Measurements from ENCODE around the gene TUBB2B.
"Not testable (repeated sequence)": the region's sequence is repeated elsewhere in the genome, so short reads cannot be mapped to it uniquely, and the experiment has no call there.

The TUBB2B gene

DNA sequence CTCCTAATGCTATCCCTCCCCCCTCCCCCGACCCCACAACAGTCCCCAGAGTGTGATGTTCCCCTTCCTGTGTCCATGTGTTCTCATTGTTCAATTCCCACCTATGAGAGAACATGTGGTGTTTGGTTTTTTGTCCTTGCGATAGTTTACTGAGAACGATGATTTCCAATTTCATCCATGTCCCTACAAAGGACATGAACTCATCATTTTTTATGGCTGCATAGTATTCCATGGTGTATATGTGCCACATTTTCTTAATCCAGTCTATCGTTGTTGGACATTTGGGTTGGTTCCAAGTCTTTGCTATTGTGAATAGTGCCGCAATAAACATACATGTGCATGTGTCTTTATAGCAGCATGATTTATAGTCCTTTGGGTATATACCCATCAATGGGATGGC is 29.7 kb downstream of the TUBB2B start:
- DNase-seq; in situ Hi-C loops (cut with MboI; ENCODE audit: low pct_unique_long_range_greater_than_20kb, low sequenced_read_pairs): not testable (repeated sequence)

DNA sequence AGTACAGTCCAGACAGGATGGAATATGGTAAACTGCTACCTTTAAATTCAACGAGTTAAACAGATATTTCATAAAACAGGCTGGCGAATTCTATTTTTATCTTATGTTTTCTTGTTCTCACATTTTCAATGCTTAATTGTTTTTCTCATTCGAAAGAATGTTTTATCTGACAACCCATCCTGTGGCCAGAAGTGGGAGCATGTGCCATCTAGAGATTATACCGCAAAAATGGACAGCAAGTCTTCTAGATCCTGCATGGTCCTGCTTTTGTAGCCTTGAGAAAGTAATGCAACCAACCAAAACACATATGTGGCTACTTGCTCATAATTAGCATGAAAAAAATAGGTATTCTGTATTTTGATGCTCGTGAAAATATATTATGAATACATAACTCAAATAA is 30.7 kb downstream of the TUBB2B start:
- in situ Hi-C loops (cut with MboI; ENCODE audit: low pct_unique_long_range_greater_than_20kb, low sequenced_read_pairs): no loop called here
- DNase-seq: no peak

DNA sequence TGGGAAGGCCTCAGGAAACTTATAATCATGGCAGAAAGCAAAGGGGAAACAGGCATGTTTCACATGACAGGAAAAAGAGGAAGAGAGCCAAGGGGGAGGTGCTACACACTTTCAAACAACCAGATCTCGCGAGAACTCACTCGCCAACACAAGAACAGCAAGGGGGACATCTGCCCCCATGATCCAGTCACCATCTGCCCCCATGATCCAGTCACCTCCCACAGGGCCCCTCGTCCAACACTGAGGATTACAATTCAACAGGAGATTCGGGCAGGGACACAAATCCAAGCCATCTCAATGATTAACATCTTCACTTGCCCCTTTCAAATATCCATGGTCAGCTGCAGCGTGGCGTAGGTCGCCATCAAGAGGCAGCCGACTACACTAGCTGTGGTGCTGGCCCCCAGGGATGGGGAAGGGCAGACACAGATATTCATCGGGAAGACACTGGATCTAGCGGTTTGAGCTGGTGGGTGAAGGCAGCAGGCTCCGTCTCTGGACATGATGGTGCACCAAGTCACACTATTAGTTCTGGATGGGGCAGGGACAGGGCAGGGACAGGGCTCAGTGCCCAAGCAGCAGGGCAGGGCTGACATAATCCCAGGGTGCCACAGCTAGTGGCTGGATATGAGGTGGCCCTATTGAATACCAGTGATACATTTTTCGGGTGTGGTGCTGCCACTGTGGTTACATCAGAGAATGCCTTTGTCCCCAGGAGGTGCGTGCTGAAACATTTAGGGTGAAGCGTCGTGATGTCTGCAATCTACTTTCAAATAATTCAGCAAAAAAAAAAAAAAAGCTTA is 31.6 kb downstream of the TUBB2B start:
- DNase-seq: peak; percentile 54
- in situ Hi-C loops (cut with MboI; ENCODE audit: low pct_unique_long_range_greater_than_20kb, low sequenced_read_pairs): no loop called here

DNA sequence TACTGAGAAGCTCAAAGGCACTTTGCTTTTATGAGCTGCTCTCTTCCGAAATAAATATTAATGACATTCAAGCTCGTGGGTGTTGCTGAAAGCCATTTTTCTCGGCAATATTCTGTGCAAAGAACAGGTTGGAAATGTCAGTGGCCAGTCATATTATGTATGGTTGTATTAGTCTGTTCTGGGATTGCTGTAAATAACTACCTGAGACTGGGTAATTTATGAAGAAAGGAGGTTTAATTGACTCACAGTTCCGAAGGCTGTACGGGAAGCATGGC is 32.1 kb downstream of the TUBB2B start:
- no peak for DNase-seq
- in situ Hi-C loops (cut with MboI; ENCODE audit: low pct_unique_long_range_greater_than_20kb, low sequenced_read_pairs): no loop called here

DNA sequence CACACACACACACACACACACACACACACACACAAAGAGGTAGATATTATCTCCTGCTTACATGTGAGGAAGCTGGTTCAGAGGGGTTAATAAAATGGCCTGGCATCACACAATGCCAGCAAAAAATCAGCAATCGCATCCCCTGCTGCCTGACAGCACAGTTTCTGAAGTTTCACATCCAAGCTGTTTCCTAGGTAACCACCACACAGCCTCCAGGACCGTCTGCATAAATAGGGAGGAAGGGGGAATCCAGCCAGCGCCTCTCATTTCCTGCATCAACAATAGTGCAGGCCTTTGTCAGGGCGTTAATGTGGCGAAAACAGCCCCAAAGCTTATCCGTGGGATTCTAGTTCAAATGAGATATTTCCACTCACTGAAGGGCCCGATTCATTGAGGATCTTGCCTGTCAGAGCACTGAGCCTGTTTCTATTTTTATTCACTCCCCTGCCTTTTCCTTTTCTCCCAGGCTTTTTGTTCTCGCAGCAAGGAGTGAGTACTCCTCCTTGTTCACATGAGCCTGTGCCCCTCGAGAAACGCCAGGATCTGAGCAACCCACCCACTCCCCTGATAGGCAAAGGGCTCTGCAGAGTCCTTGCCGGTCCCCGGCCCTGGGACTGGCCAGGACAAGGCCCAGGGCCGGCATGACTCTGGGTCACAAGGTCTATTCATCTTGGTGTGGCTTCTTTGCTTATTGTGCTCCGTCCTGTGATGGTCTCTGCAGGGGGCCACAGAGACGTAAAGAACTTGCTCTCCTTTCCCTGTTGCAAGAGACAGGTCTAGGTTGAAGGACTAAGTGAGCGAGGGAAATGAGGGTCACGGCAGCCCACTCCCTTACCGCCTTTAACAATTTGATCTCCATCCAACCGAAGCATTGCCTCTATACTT is 32.7 kb downstream of the TUBB2B start:
- no peak for DNase-seq
- in situ Hi-C loops (cut with MboI; ENCODE audit: low pct_unique_long_range_greater_than_20kb, low sequenced_read_pairs): no loop called here

DNA sequence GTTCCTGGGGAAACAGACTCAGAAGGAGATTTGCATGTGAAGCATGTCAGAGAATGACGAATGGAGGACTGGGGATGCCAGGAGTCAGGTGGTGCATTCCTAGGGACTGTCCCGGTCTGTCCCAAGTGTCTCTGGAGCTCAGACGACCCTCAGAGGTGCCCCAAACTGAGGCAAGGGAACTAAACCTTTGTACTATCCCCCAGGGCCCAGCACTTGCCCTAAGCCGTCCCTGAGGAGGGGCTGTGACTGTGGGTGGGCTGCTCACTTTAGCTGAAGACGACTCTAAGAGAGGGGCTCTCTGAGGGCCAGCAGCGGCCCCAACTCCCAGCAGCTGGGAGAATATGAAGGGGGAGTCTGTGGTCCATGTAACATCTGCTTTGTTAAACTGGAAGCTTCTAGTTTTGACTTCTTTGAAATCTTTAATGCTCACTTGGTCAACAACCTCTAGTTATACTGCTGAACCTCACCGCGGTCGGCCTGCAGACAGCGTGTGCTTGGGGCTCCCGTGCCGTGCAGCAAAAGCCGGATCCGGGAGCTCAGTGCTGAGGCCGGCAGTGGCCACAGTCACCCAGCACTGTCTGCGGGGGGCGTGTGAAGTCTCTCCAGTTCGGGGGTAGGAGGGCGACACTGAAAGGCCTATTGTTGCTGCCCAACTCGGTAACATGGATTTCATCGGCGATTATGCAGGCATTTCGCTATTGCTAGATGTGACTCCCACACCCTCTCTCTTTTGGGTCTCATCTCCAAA is 34.2 kb downstream of the TUBB2B start:
- DNase-seq: no peak
- in situ Hi-C loops (cut with MboI; ENCODE audit: low pct_unique_long_range_greater_than_20kb, low sequenced_read_pairs): no loop called here

DNA sequence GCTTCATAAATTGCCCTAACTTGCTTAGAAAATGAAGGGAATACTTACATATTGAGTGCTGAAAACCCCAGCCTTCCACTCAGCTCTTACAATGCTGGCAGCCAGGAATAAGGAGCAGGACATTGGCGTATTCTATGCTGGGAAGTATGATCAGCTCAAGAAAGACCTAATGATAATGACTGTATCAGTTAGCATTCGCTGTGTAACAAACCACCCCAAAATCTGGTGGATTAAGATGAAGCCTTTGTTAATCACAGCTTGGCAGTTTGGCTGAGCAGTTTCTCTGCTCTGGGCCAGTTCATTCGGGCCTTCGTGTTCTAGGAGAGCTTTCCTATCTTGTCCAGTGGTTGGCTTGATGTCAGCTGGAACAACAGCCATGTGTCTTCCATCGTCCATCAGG is 36.7 kb downstream of the TUBB2B start:
- no peak for DNase-seq
- in situ Hi-C loops (cut with MboI; ENCODE audit: low pct_unique_long_range_greater_than_20kb, low sequenced_read_pairs): no loop called here

DNA sequence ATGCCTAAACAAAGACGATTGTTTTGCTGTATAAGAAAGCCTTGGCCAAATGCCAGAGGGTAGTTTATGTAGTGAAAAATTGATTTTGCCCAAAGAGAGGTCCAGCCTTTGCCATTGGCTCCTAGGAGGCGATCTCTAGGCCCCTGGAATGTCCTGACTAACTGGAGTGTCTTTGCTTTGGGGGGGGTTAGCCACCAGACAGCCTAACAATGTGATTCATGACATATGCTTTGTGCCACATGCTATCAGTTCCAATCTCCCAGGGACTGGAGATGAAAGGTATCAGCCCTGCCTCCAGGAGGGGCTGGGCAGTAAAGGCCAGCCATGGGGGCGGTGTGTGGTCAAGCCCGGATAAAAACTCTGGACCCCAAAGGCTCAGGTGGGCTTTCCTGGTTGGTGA is 37.4 kb downstream of the TUBB2B start:
- in situ Hi-C loops (cut with MboI; ENCODE audit: low pct_unique_long_range_greater_than_20kb, low sequenced_read_pairs): no loop called here
- no peak for DNase-seq

DNA sequence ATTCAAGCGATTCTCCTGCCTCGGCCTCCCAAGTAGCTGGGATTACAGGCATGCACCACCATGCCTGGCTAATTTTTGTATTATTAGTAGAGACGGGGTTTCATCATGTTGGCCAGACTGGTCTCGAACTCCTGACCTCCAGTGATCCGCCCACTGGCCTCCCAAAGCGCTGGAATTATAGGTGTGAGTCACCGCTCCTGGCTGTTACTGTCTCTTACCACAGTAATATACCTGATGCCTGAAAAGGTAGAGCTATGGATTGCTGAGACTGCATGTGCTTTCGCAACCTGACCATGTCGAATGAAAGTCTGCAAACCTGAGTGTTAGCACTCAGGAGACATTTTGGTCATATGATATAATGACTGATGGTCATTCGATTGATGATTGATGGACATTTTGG is 38.3 kb downstream of the TUBB2B start:
- in situ Hi-C loops (cut with MboI; ENCODE audit: low pct_unique_long_range_greater_than_20kb, low sequenced_read_pairs); DNase-seq: not testable (repeated sequence)

DNA sequence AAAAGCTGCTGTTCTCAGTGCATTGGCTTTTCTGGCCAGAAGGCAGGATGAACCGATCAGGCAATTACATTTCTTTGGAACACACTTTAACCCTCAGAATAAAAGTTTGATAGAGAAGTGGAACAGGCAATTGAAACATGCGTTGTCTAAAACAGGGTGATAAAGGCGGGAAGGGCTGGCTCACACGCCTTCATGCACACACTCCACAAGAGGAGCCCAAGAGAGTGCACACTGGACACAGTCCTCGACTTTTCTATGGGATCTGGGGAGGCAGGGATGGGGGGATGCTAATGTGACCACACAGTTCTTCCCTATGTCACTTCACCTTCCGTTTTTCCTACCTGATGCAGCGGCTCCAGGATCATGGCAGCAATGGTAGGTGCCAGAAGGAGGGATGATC is 39.2 kb downstream of the TUBB2B start:
- no peak for DNase-seq
- in situ Hi-C loops (cut with MboI; ENCODE audit: low pct_unique_long_range_greater_than_20kb, low sequenced_read_pairs): no loop called here

DNA sequence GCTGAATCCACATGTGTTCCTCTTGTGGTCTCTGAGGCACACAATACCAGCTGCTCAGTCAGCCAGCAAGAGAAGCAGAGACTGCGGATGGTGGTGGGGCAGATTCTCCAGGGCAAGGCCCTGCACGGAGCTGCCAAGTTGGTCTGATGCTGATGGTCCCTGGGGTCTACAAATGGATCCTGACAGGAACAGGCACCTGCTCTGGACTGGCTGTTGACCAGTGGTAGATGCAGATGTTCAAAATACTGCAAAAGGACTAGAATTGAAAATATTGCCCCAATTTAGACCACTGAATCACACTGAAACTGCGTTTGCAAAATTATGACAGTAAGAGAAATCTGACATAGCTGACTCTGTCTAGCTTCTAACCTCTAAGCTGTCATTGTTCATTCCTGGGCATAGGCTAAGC is 40.5 kb downstream of the TUBB2B start:
- in situ Hi-C loops (cut with MboI; ENCODE audit: low pct_unique_long_range_greater_than_20kb, low sequenced_read_pairs): no loop called here
- DNase-seq: no peak

DNA sequence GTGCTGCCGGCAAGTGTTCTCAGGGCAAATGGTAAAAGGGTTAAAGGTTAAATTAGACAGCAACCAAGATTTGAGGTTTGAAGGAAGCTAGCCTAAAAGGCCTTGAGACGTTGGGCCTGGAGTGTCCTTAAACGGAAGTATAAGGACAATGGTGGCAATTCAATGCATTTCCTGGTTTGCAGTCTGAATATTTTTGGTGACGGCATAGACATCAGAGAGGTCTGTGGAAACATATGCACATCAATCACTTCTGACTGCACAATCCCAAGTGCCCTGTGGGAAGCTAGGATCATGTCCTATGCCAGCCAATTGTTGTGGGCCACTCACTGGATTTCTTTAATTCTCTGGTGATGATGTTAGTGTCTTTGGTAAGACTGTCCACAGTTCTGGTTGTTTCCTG is 44.4 kb downstream of the TUBB2B start:
- in situ Hi-C loops (cut with MboI; ENCODE audit: low pct_unique_long_range_greater_than_20kb, low sequenced_read_pairs): no loop called here
- DNase-seq: no peak

DNA sequence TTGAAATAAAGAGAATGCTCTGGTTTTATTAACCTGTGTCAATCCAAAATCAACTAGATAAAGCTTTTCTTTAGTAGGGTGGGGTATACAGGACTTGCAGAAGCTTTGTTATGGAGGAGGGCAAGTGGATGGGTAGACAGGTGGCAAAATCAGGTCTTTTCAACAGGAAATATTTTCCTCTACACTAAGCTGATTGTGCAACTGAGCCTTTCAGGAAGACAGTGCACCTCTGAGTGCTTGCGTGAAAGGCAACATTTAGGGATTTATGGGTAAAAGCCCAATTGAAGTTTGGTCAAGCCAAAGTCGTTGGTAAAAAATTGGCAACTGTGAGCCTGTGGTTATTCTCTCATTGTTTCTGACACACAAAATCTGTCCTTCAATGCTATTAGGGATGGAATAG is 46.3 kb downstream of the TUBB2B start:
- DNase-seq: no peak
- in situ Hi-C loops (cut with MboI; ENCODE audit: low pct_unique_long_range_greater_than_20kb, low sequenced_read_pairs): no loop called here

DNA sequence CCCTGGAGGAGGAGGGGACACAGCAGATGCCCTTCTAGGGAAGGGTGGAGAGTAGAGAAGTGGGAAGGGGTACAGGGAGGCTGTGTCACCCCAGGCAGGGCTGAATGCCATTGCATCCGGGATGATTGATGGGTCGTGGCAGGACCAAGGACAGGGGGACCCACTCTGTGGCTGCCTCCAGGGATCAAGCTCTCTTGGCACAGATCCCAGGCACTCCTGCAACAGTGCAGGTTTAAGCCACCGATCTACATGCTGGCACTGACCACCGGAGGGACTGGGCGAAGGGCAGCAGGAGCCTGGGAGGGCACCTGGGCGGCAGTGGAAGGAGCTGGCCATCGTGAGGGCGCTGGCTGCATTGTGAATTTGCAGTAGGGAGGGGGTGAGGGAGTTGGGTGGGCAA is 47.5 kb downstream of the TUBB2B start:
- in situ Hi-C loops (cut with MboI; ENCODE audit: low pct_unique_long_range_greater_than_20kb, low sequenced_read_pairs); DNase-seq: not testable (repeated sequence)

DNA sequence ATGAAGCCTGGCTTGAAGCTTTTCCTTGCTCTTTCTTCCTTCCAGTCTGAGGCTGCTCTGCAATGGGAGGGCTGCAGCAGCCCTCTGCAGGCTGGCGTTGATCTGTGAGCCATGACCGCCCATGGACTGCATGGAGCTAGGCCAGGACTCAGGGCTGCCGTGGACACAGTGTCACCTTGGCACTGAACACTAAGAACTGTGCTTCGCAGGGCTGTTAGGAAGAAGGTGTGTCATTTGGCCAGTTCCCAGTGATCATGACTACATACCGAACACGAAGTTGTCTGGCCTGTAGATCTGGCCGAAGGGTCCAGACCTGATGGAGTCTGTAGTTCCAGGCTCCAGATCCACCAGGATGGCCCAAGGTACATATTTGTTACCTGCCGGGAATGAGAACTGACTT is 48.8 kb downstream of the TUBB2B start:
- DNase-seq; in situ Hi-C loops (cut with MboI; ENCODE audit: low pct_unique_long_range_greater_than_20kb, low sequenced_read_pairs): not testable (repeated sequence)

DNA sequence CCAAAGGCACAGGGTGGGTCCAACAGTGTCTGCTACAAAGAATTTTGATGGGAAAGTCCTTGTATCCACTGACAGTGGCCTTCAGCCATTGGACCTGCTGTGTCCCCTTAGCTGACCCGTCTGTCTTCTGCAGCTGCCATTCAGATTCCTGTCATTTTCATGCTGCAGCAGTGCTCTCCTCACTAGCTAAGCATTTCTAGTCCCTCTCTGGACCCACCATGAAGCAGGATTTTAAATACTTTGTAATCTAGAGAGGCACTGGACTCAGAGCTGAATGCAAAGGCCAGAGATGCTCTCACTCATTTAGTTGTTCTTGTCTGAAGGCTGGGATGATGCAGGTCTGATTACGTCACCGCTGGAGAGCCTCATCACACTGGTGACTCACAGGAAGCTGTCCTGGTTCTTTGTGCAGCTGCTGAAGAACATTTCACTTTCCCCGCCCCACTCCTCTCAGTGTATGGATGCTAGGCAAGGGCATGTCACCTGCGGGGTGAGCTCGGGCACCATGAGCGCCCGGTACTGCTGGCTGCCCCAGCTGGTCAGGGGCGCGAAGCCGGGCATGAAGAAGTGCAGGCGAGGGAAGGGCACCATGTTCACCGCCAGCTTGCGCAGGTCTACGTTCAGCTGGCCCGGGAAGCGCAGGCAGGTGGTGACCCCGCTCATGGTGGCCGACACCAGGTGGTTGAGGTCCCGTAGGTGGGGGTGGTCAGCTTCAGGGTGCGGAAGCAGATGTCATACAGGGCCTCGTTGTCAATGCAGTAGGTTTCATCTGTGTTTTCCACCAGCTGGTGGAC is 50.7 kb downstream of the TUBB2B start:
- in situ Hi-C loops (cut with MboI; ENCODE audit: low pct_unique_long_range_greater_than_20kb, low sequenced_read_pairs): no loop called here
- DNase-seq: peak; percentile 45

DNA sequence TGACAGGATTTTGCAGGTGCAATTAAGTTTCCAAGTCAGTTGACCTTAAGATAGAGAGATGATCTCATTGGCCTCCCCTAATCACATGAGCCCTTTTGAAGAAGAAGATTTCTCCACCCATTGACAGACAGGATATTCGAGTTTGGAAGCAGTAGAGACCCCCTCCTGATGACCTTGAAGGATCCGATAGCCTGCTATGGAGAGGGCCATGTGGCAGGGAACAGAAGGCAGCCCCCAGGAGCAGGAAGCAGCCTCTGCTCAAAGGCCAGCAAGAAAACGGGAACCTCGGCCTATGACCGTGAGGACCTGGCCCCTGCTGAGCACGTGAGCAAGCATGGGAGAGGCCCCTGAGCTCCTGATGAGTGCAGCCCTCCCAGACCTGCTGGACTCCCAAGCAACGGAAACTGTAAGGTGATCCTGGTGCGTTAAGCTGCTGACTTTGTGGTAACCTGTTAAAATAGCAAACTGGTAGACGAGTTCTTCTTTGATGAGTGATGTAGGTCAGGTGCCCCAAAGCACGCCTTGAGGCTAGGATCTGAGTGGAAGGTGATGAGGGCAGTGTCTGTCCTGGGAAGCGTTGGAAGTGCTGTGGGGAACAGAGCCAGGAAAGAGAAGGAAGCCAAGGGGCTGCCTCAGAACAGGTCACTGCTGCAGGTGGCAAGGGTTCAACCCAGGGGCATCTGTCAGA is 51.6 kb downstream of the TUBB2B start:
- in situ Hi-C loops (cut with MboI; ENCODE audit: low pct_unique_long_range_greater_than_20kb, low sequenced_read_pairs): no loop called here
- DNase-seq: no peak
